Tibial nerve (tissue), 3 donors: ENCODE data around the gene TUBGCP2.
"Not testable (repeated sequence)": the region's sequence is repeated elsewhere in the genome, so short reads cannot be mapped to it uniquely, and the experiment has no call there.

Experiments used
- POLR2A ChIP-seq, 2 donors: fragments of 450-650 bp; IDR thresholded peaks; one replicate each; pipeline ENCODE4 v1.6.1; 2017; ENCODE audit warnings: antibody characterized with exemption in 2 of 2, mild to moderate bottlenecking in 2 of 2, moderate library complexity in 2 of 2
- TF ChIP-seq, protein P1 (sequence below), 5 experiments: fragments of 200-600 bp in 3 of 5; fragments of 450-650 bp in 2 of 5; sonication (generic) in 3 of 5; IDR thresholded peaks; one replicate each; pipeline ENCODE4 v1.5.1; 2016 to 2019; ENCODE audit warnings: antibody characterized with exemption in 5 of 5, mild to moderate bottlenecking in 3 of 5, moderate library complexity in 2 of 5

DNA sequence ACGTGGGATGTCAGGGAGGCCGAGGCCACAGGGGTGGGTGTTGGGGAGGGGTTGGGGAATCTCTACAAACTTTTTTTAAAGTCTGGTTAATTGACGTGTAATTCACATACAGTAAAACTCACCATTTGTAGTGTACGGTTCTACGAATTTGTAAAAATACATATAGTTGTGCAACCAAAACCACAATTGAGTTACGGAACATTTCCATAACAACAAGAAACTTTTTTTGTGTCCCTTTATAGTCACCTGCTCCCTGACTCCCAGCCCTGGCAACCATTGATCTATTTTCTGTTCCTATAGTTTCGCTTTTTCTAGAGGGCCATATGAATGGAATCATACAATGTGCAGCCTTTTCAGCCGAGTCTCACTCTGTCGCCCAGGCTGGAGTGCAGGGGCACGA, 73.9 kb downstream of the TUBGCP2 start:
- not testable (repeated sequence) for TF ChIP-seq POLR2A (IDR thresholded peaks at IDR 0.05)
- TF ChIP-seq, protein P1, sequence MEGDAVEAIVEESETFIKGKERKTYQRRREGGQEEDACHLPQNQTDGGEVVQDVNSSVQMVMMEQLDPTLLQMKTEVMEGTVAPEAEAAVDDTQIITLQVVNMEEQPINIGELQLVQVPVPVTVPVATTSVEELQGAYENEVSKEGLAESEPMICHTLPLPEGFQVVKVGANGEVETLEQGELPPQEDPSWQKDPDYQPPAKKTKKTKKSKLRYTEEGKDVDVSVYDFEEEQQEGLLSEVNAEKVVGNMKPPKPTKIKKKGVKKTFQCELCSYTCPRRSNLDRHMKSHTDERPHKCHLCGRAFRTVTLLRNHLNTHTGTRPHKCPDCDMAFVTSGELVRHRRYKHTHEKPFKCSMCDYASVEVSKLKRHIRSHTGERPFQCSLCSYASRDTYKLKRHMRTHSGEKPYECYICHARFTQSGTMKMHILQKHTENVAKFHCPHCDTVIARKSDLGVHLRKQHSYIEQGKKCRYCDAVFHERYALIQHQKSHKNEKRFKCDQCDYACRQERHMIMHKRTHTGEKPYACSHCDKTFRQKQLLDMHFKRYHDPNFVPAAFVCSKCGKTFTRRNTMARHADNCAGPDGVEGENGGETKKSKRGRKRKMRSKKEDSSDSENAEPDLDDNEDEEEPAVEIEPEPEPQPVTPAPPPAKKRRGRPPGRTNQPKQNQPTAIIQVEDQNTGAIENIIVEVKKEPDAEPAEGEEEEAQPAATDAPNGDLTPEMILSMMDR (IDR thresholded peaks at IDR 0.05), result not testable (repeated sequence)
